Measurements from ENCODE around the gene LUZP2. TPM values are rescaled to one million over a fixed set of nuclear protein-coding genes. Genes with fewer than 3 reads are reported as not detected.

The LUZP2 gene
- polyA plus RNA-seq, 1 donor (not counting 4 experiments of a cell fraction or from before 2014, with no cell fraction given) = 0.08 TPM

DNA sequence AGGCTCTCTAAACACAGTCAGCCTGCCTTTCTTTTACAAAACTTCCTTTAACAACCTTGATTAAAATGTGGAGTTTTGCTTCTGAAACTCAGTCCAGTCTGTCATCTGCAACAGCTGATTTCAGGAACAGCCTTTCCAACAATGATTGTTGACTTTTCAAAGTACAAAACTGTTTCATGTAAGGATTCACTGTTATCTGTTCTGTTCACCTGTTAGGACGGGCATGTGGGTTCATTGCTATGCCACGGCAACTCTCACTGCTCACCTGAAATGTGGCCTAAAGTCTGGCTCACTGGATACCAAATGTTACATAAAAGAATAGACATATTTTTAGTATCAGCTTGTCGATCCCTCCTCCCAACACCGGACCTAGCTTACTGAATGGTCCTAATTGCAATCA, 242.8 kb downstream of the LUZP2 start:
- no peak for FAIRE-seq
- Histone ChIP-seq H3K4me2 (ENCODE audit: control insufficient read depth, extremely low read depth, insufficient read depth, low read depth, low read length) (no peak overlapping the region), H3K9me1 (ENCODE audit: control insufficient read depth, extremely low read depth, insufficient read depth, low read length) (no peaks in the 10 kb centered on the region), H3K36me3 (ENCODE audit: control insufficient read depth in 2 of 2, extremely low read depth in 1 of 2, insufficient read depth in 2 of 2, low read length in 2 of 2) (no peaks in the 10 kb centered on the region), H2AFZ (ENCODE audit: control insufficient read depth, low read length) (no peak overlapping the region), H4K20me1 (ENCODE audit: control insufficient read depth, extremely low read depth, insufficient read depth, low read length) (no peaks in the 10 kb centered on the region), H3K9ac (ENCODE audit: control insufficient read depth, extremely low read depth, insufficient read depth, low read length) (no peak overlapping the region), H3K79me2 (ENCODE audit: control insufficient read depth, insufficient read depth, low read length) (no peaks in the 10 kb centered on the region), H3K27ac (ENCODE audit: control insufficient read depth, insufficient read depth, low read length) (no peak overlapping the region), H3K27me3 (ENCODE audit: control insufficient read depth, extremely low read depth, insufficient read depth, low read length) (no peaks in the 10 kb centered on the region), H3K4me3 (ENCODE audit: control insufficient read depth in 2 of 3, extremely low read depth in 1 of 3, insufficient read depth in 2 of 3, low read depth in 1 of 3, low read length in 3 of 3) (no peak overlapping the region), H3K4me1 (ENCODE audit: control insufficient read depth, extremely low read depth, insufficient read depth, low read length) (no peaks in the 10 kb centered on the region), H3K9me3 (ENCODE audit: control insufficient read depth, low read depth, low read length) (no peaks in the 10 kb centered on the region)
- dilution Hi-C loops (cut with MboI; ENCODE audit: extremely low pct_ligation_motif_present, low sequenced_read_pairs) = no loop called here
- TF ChIP-seq EZH2 (IDR thresholded peaks at IDR 0.05; ENCODE audit: low read length) = no peak
- TF ChIP-seq, protein P1, sequence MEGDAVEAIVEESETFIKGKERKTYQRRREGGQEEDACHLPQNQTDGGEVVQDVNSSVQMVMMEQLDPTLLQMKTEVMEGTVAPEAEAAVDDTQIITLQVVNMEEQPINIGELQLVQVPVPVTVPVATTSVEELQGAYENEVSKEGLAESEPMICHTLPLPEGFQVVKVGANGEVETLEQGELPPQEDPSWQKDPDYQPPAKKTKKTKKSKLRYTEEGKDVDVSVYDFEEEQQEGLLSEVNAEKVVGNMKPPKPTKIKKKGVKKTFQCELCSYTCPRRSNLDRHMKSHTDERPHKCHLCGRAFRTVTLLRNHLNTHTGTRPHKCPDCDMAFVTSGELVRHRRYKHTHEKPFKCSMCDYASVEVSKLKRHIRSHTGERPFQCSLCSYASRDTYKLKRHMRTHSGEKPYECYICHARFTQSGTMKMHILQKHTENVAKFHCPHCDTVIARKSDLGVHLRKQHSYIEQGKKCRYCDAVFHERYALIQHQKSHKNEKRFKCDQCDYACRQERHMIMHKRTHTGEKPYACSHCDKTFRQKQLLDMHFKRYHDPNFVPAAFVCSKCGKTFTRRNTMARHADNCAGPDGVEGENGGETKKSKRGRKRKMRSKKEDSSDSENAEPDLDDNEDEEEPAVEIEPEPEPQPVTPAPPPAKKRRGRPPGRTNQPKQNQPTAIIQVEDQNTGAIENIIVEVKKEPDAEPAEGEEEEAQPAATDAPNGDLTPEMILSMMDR (optimal IDR thresholded peaks at IDR 0.05 in 1 of 3, IDR thresholded peaks at IDR 0.05 in 1 of 3, conservative IDR thresholded peaks at IDR 0.05 in 1 of 3; ENCODE audit: extremely low read depth in 1 of 3, insufficient read depth in 2 of 3, low read length in 3 of 3) = no peak
- DNase-seq (ENCODE audit: low read depth, low spot score) = no peak

DNA sequence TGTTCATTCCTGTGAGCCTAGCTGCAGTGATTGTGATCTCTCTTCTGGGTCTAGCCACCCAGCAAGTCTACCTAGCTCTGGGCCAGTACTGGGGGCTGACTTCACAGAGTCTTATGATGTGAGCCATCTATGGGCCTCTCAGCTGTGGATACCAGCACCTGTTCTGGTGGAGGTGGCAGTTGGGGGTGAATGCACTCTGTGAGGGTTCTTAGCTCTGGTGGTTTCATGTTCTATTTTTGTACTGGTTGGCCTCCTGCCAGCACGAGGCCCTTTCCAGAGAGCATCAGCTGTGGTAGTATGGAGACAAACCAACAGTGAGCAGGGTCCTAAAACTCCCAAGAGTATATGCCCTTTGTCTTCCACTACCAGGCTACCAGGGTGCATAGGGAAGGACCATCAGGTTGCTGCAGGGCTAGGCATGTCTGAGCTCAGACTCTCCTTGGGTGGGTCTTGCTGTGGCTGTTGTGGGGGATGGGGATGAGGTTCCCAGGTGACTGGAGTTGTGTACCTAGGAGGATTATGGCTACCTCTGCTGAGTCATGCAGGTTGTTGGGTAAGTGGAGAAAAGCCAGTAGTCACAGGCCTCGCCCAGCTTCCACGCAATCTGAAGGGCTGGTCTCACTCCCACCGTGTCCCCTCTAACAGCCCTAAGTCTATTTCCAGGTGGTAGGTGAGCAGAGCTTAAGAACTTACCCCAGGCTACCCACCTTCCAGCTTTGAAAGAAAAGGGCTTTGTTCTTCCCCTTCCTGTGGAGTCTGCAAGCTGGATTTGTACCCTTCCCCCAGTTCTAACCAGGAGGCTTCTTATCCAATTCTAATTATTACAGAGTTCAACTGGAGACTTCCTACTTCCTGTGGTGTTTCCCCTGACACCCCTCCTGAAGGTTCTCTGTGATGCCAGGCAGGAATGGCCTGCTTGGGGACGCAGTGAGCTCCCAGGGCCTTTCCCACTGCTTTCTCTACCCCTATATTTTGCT, 250.7 kb downstream of the LUZP2 start:
- Histone ChIP-seq H3K27me3 (ENCODE audit: control insufficient read depth, extremely low read depth, insufficient read depth, low read length) (no peaks in the 10 kb centered on the region), H3K27ac (ENCODE audit: control insufficient read depth, insufficient read depth, low read length) (no peak overlapping the region), H4K20me1 (ENCODE audit: control insufficient read depth, extremely low read depth, insufficient read depth, low read length) (no peaks in the 10 kb centered on the region), H3K9me3 (ENCODE audit: control insufficient read depth, low read depth, low read length) (no peaks in the 10 kb centered on the region), H3K36me3 (ENCODE audit: control insufficient read depth in 2 of 2, extremely low read depth in 1 of 2, insufficient read depth in 2 of 2, low read length in 2 of 2) (no peaks in the 10 kb centered on the region), H3K4me2 (ENCODE audit: control insufficient read depth, extremely low read depth, insufficient read depth, low read depth, low read length) (no peak overlapping the region), H3K9ac (ENCODE audit: control insufficient read depth, extremely low read depth, insufficient read depth, low read length) (no peak overlapping the region), H3K4me1 (ENCODE audit: control insufficient read depth, extremely low read depth, insufficient read depth, low read length) (no peaks in the 10 kb centered on the region), H3K79me2 (ENCODE audit: control insufficient read depth, insufficient read depth, low read length) (no peaks in the 10 kb centered on the region), H3K9me1 (ENCODE audit: control insufficient read depth, extremely low read depth, insufficient read depth, low read length) (no peaks in the 10 kb centered on the region), H2AFZ (ENCODE audit: control insufficient read depth, low read length) (no peak overlapping the region), H3K4me3 (ENCODE audit: control insufficient read depth in 2 of 3, extremely low read depth in 1 of 3, insufficient read depth in 2 of 3, low read depth in 1 of 3, low read length in 3 of 3) (no peak overlapping the region)
- FAIRE-seq (no peak), DNase-seq (ENCODE audit: low read depth, low spot score) (no peak)
- dilution Hi-C loops (cut with MboI; ENCODE audit: extremely low pct_ligation_motif_present, low sequenced_read_pairs) = no loop called here
- no peak for TF ChIP-seq EZH2 (IDR thresholded peaks at IDR 0.05; ENCODE audit: low read length)
- TF ChIP-seq, protein P1 (optimal IDR thresholded peaks at IDR 0.05 in 1 of 3, IDR thresholded peaks at IDR 0.05 in 1 of 3, conservative IDR thresholded peaks at IDR 0.05 in 1 of 3; ENCODE audit: extremely low read depth in 1 of 3, insufficient read depth in 2 of 3, low read length in 3 of 3) = no peak
